ENCODE measurements around the gene CCDC69.
"Not testable (repeated sequence)": the region's sequence is repeated elsewhere in the genome, so short reads cannot be mapped to it uniquely, and the experiment has no call there.

CCDC69 gene

GRCh38 chr5:151223447-151224264 is at the start of gene CCDC69:
TSS of gene CCDC69 (minus strand) at chr5:151224092. CDS start at chr5:151223970, 122 bp downstream.
- peak; percentile 59 for DNase-seq

GRCh38 chr5:151271336-151271735 is 47.4 kb upstream of the CCDC69 start:
- no peak for DNase-seq

GRCh38 chr5:151270599-151270998 is 46.7 kb upstream of the CCDC69 start:
- peak; percentile 59 for DNase-seq

- DNase-seq, result no peak
These were observed 43.8 kb upstream of the CCDC69 start for GRCh38 chr5:151267491-151268260.

- DNase-seq, result no peak
These were observed 40.2 kb upstream of the CCDC69 start for GRCh38 chr5:151264113-151264512.

GRCh38 chr5:151262532-151262931 is 38.6 kb upstream of the CCDC69 start:
- no peak for DNase-seq

- DNase-seq, result no peak
These were observed 36.0 kb upstream of the CCDC69 start for GRCh38 chr5:151259931-151260330.

- no peak for DNase-seq
These were observed 34.9 kb upstream of the CCDC69 start for GRCh38 chr5:151258816-151259215.

GRCh38 chr5:151258201-151258611 is 34.3 kb upstream of the CCDC69 start:
- no peak for DNase-seq

- DNase-seq, result no peak
These were observed 33.9 kb upstream of the CCDC69 start for GRCh38 chr5:151257731-151258181.

- no peak for DNase-seq
These were observed 31.9 kb upstream of the CCDC69 start for GRCh38 chr5:151255621-151256286.

- DNase-seq, result not testable (repeated sequence)
These were observed 31.1 kb upstream of the CCDC69 start for GRCh38 chr5:151254990-151255389.

- DNase-seq, result no peak
These were observed 30.7 kb upstream of the CCDC69 start for GRCh38 chr5:151254556-151254955.

- no peak for DNase-seq
These were observed 29.7 kb upstream of the CCDC69 start for GRCh38 chr5:151253605-151253950.

- peak; percentile 99 for DNase-seq
These were observed 29.1 kb upstream of the CCDC69 start, which contains the start of gene GM2A for GRCh38 chr5:151252762-151253604. TSS of gene GM2A (plus strand) at chr5:151253185. CDS start at chr5:151253217, 32 bp downstream.

- no peak for DNase-seq
These were observed 27.7 kb upstream of the CCDC69 start for GRCh38 chr5:151251621-151252020.

- no peak for DNase-seq
These were observed 27.2 kb upstream of the CCDC69 start for GRCh38 chr5:151251001-151251551.

- no peak for DNase-seq
These were observed 26.6 kb upstream of the CCDC69 start for GRCh38 chr5:151250346-151251000.

GRCh38 chr5:151249281-151249680 is 25.4 kb upstream of the CCDC69 start:
- DNase-seq, result no peak

GRCh38 chr5:151248651-151249050 is 24.8 kb upstream of the CCDC69 start:
- no peak for DNase-seq

GRCh38 chr5:151245680-151246219 is 21.9 kb upstream of the CCDC69 start:
- DNase-seq, result no peak
